Hepatocyte (in vitro differentiated cells): ENCODE measurements around the gene NUPR2.

ENCODE experiments used
- CTCF ChIP-seq: fragments of 200-600 bp; sonication (generic); IDR thresholded peaks from 2 replicates; pipeline ENCODE4 v1.5.1; 2016; ENCODE audit warnings: antibody characterized with exemption, mild to moderate bottlenecking; ENCODE audit not compliant: poor library complexity
- EZH2 ChIP-seq: fragments of 200-600 bp; sonication (generic); IDR thresholded peaks from 2 replicates; pipeline ENCODE4 v1.6.1; 2016; ENCODE audit warnings: antibody characterized with exemption, mild to moderate bottlenecking, borderline replicate concordance

- TF ChIP-seq CTCF (no peak), EZH2 (no peak)
Measured at GRCh38 chr7:56086761-56087160, 29.5 kb downstream of the NUPR2 start.
